HG03108 (cell line): Measurements from ENCODE around the gene FZR1.
A peak's percentile ranks its signal among the peaks of the same experiment; 100 is the strongest.

Experiments used
- ATAC-seq: cut with Tn5 transposase; IDR thresholded peaks from one replicate; pipeline ENCODE4 v1.9.1; 2021; ENCODE audit warnings: moderate library complexity; ENCODE audit not compliant: unreplicated experiment

Gene FZR1

GRCh38 chr19:3543150-3544057 is 37.3 kb downstream of the FZR1 start:
- no peak for ATAC-seq

GRCh38 chr19:3544058-3544376 is 37.9 kb downstream of the FZR1 start:
- no peak for ATAC-seq

GRCh38 chr19:3544742-3545668 is 38.9 kb downstream of the FZR1 start:
- ATAC-seq, result no peak

GRCh38 chr19:3545669-3546034 is 39.5 kb downstream of the FZR1 start:
- no peak for ATAC-seq

- ATAC-seq, result no peak
Measured at GRCh38 chr19:3546119-3546518, 40.0 kb downstream of the FZR1 start.

GRCh38 chr19:3547301-3547731 is 41.2 kb downstream of the FZR1 start:
- ATAC-seq, result no peak

- no peak for ATAC-seq
Measured at GRCh38 chr19:3547767-3548282, 41.7 kb downstream of the FZR1 start.

GRCh38 chr19:3548606-3549005 is 42.5 kb downstream of the FZR1 start:
- ATAC-seq, result no peak

GRCh38 chr19:3549816-3550215 is 43.7 kb downstream of the FZR1 start:
- no peak for ATAC-seq

- no peak for ATAC-seq
Measured at GRCh38 chr19:3550947-3551791, 45.1 kb downstream of the FZR1 start.

- no peak for ATAC-seq
Measured at GRCh38 chr19:3551792-3552095, 45.6 kb downstream of the FZR1 start.

- ATAC-seq, result no peak
Measured at GRCh38 chr19:3554254-3555083, 48.4 kb downstream of the FZR1 start.

- ATAC-seq, result no peak
Measured at GRCh38 chr19:3555653-3556422, 49.7 kb downstream of the FZR1 start.

- ATAC-seq, result no peak
Measured at GRCh38 chr19:3556423-3556977, 50.4 kb downstream of the FZR1 start.

- ATAC-seq, result peak; percentile 16
Measured at GRCh38 chr19:3556978-3557460, 50.9 kb downstream of the FZR1 start.

- peak; percentile 76 for ATAC-seq
Measured at GRCh38 chr19:3557461-3558248, 51.5 kb downstream of the FZR1 start, which contains the start of gene MFSD12. TSS of gene MFSD12 (minus strand) at chr19:3557586. CDS start at chr19:3557403, 183 bp downstream.

GRCh38 chr19:3563709-3564524 is 57.8 kb downstream of the FZR1 start:
- ATAC-seq, result no peak
